Pancreas (tissue), 10 donors: Measurements from ENCODE around the gene SCLY. TPM values are rescaled to one million over a fixed set of nuclear protein-coding genes. Genes with fewer than 3 reads are reported as not detected.

Experiments used
- ATAC-seq, 4 donors: fragments of 200-7000 bp; cut with Tn5 transposase; one replicate each; pipeline versions ENCODE4 v1.8.0 to v1.9.1; 2020; ENCODE audit warnings: mild to moderate bottlenecking in 4 of 4, moderate library complexity in 4 of 4
- DNase-seq, 6 donors: peaks; one replicate each; pipeline ENCODE4 v3.0.0-alpha.2; 2020
- FAIRE-seq: peaks from 2 replicates; lab custom pipeline; 2012; peaks lifted over from hg19 to GRCh38; lab: Jason Lieb, UNC
- H3K27ac ChIP-seq, 4 donors: fragments of 200-600 bp; sonication (generic); 1 replicate in 3 of 4; 2 replicates in 1 of 4; pipeline versions ENCODE4 v1.5.0 to v1.8.0; 2020
- H3K27me3 ChIP-seq, 4 donors: fragments of 200-600 bp; one replicate each; pipeline ENCODE4 v1.8.0; 2021
- H3K36me3 ChIP-seq, 3 donors: fragments of 200-600 bp; sonication (generic) in 1 of 3; one replicate each; pipeline versions ENCODE4 v1.5.0 to v1.8.0; 2020 to 2021
- H3K4me1 ChIP-seq, 3 donors: fragments of 200-600 bp; one replicate each; pipeline ENCODE4 v1.8.0; 2021
- H3K4me3 ChIP-seq, 4 donors: fragments of 200-600 bp; sonication (generic) in 2 of 4; one replicate each; pipeline versions ENCODE4 v1.5.0 to v1.8.0; 2020 to 2021
- H3K9me3 ChIP-seq, 4 donors: fragments of 200-600 bp; one replicate each; pipeline ENCODE4 v1.8.0; 2021
- WGBS, 2 donors: extraction: QIAGEN DNeasy Blood & Tissue Kit; methylation state at CpG; one replicate each; pipeline ENCODE4 v1.1.7; 2013; 5-methylcytosine and 5-hydroxymethylcytosine counted together
- intact Hi-C, 3 donors: fragments of 100-400 bp; cut with DNase I; formaldehyde crosslinking; loops; one replicate each; pipeline versions ENCODE4 v1.11.1 to v1.14.2; 2022
- polyA plus RNA-seq, 2 donors: library from polyadenylated mRNA; stranded (reverse); fragments of 200-250 nt; gene quantifications; one replicate each; pipeline ENCODE4 v1.2.3, GENCODE V29; 2013
- total RNA-seq, 6 donors: library from RNA; stranded (reverse); fragmentation: NEBNext Ultra II Directional in 4 of 6; extraction: Animal tissue kit (Norgen Biotek cat#: 25700) in 4 of 6; gene quantifications; one replicate each; pipeline versions ENCODE4 v1.2.1 to v1.2.4, GENCODE V29; 2021 to 2023
- TF ChIP-seq, protein P1 (sequence below), 4 donors: fragments of 200-600 bp; sonication (generic) in 3 of 4; IDR thresholded peaks; one replicate each; pipeline versions ENCODE4 v1.5.0 to v1.8.0; 2021; ENCODE audit warnings: antibody characterized with exemption in 4 of 4
- donor health status: healthy with polysubstance abuse.
- donor health status: DM: no; HTN: no; CAD: no; lungs with moderate emphysema.
- donor health status: DM: no; HTN: no; CAD: no.
- donor health status: control.
- donor health status: control.
- donor health status: Bipolar disorder and iron deficiency.
- donor health status: DM: yes; HTN: yes; CAD: no.
- donor health status: DM: no; HTN: no; CAD: no.
- donor health status: DM: no; HTN: no; CAD: no.
- donor health status: DM: yes; HTN: yes; CAD: no.

The SCLY gene
- total and polyA plus RNA-seq, 8 donors: 13.8 to 33.5 (median 22.3) TPM

DNA sequence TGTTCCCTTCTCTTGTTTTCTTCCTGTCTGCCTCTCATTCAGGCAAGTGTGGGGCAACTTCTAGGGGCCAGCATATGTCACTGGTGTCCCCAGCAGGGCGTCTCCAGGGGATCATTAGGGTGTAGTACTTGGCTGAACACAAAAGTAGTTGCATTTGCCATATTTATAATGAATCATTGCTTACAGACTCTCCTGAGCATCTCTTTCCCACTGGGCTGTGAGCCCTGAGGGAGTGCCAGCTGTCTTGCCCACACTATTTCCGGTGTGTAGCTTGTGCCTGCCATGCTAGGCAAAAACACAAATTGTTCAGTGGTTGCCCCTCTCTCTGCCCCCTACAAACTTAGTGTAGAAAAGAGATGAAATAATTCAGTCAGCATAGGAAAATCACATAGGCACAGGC, 40.8 kb upstream of the SCLY start:
- no peak for ATAC-seq
- no peak overlapping the region for H3K27ac ChIP-seq
- FAIRE-seq: no peak

DNA sequence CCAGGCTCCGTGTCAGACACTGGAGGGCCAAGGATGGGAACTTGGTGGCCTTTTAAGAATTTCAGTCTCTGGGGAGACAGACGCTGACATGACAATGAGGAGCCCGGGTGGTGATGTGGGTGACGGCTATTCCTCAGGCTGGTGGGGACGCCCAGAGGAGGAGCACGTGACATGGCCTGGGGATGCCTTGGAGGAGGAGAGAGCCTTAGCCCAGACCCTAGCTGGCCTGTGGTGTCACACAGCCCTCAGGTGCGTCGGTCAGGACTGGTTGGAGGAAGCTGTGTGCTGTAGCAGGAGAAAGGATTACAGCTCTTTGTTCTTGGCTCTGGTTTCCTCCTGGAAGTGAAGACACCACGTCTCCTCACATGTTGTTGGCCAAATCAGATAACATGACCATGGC, 40.0 kb upstream of the SCLY start:
- Histone ChIP-seq H3K27ac (no peak overlapping the region), H3K27me3 (no peaks in the 10 kb centered on the region), H3K4me3 (no peak overlapping the region), H3K4me1 (no peaks in the 10 kb centered on the region), H3K9me3 (no peaks in the 10 kb centered on the region), H3K36me3 (peaks cover 0 to 15% (median 0%) of the 10 kb centered on the region in 3 donors)
- intact Hi-C loops: no loop called here
- FAIRE-seq (no peak), ATAC-seq (no peak), DNase-seq (no peak)
- TF ChIP-seq, protein P1, sequence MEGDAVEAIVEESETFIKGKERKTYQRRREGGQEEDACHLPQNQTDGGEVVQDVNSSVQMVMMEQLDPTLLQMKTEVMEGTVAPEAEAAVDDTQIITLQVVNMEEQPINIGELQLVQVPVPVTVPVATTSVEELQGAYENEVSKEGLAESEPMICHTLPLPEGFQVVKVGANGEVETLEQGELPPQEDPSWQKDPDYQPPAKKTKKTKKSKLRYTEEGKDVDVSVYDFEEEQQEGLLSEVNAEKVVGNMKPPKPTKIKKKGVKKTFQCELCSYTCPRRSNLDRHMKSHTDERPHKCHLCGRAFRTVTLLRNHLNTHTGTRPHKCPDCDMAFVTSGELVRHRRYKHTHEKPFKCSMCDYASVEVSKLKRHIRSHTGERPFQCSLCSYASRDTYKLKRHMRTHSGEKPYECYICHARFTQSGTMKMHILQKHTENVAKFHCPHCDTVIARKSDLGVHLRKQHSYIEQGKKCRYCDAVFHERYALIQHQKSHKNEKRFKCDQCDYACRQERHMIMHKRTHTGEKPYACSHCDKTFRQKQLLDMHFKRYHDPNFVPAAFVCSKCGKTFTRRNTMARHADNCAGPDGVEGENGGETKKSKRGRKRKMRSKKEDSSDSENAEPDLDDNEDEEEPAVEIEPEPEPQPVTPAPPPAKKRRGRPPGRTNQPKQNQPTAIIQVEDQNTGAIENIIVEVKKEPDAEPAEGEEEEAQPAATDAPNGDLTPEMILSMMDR (IDR thresholded peaks at IDR 0.05): no peak
- 88 to 93% methylated on average over 9 of the region's 9 CpGs for WGBS, 2 donors

More for the DNA sequence above, 40.8 kb upstream of the SCLY start:
- no peaks in the 10 kb centered on the region for H3K27me3 ChIP-seq
- no peak for DNase-seq
- TF ChIP-seq, protein P1 (IDR thresholded peaks at IDR 0.05): no peak
- H3K9me3 ChIP-seq: no peaks in the 10 kb centered on the region
- H3K4me3 ChIP-seq: no peak overlapping the region
- no peaks in the 10 kb centered on the region for H3K4me1 ChIP-seq
- 96 to 97% methylated on average over 2 of the region's 2 CpGs for WGBS, 2 donors
- intact Hi-C loops: no loop called here
- H3K36me3 ChIP-seq: peaks cover 0 to 15% (median 0%) of the 10 kb centered on the region in 3 donors

DNA sequence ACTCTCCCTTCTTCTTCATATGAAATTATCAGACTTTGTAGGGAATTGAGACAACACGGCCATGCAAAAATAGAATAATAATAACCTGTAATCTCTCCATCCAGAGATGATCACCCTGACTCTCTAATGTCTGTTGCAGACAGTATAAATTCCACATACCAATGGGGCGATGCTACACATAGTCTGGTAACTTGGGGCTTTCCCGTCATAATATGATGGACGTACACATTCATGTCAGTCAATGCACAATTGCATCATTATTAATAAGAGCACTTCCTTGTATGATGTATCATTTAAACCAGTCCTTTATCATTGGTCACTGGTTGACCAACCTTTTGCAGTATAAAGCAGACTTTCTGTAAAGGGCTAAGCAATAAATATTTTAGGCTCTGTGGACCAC, 39.5 kb upstream of the SCLY start:
- DNase-seq (no peak), FAIRE-seq (no peak), ATAC-seq (peak in 1 of 4 donors; percentile 20)
- no peaks in the 10 kb centered on the region for H3K4me1 ChIP-seq
- no peak overlapping the region for H3K27ac ChIP-seq
- H3K9me3 ChIP-seq: no peaks in the 10 kb centered on the region
- no peaks in the 10 kb centered on the region for H3K27me3 ChIP-seq
- no peak overlapping the region for H3K4me3 ChIP-seq
- TF ChIP-seq, protein P1 (IDR thresholded peaks at IDR 0.05): no peak
- intact Hi-C loops: no loop called here
- WGBS, 2 donors: 89 to 91% methylated on average over 4 of the region's 4 CpGs
- H3K36me3 ChIP-seq: peaks cover 0 to 15% (median 0%) of the 10 kb centered on the region in 3 donors

DNA sequence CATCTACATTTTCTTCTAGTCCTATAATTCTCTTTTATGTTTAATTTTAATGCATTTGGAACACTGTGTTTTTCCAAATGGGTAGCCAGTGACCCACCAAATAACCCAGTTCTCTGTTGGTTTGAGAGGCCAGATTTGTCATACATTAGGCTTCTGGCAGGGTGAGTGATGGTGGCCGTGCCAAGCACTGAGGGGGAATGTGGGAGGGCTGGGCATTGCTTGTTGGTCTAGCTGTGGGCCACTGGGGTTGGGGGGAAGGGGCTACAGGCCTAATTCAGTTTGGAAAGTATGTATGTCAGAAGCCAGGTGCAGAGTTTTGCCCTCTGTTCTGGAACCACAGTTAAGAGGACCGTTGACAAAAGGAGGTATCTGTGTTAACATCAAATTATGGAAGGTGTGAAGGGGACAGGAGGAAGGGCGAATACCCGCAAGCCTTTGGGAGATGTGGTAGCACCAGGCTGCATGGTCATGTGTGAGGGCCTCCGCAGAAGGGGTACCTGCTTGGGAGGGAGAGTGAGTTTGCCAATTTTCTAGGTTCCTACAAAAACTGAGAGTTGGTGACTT, 38.1 kb upstream of the SCLY start:
- ATAC-seq (no peak), DNase-seq (no peak), FAIRE-seq (no peak)
- Histone ChIP-seq H3K27me3 (no peaks in the 10 kb centered on the region), H3K4me1 (no peaks in the 10 kb centered on the region), H3K36me3 (peaks cover 0 to 13% (median 0%) of the 10 kb centered on the region in 3 donors), H3K4me3 (no peak overlapping the region), H3K9me3 (no peaks in the 10 kb centered on the region), H3K27ac (no peak overlapping the region)
- TF ChIP-seq, protein P1 (IDR thresholded peaks at IDR 0.05): no peak
- 90 to 91% methylated on average over 5 of the region's 5 CpGs for WGBS, 2 donors
- intact Hi-C loops: no loop called here

DNA sequence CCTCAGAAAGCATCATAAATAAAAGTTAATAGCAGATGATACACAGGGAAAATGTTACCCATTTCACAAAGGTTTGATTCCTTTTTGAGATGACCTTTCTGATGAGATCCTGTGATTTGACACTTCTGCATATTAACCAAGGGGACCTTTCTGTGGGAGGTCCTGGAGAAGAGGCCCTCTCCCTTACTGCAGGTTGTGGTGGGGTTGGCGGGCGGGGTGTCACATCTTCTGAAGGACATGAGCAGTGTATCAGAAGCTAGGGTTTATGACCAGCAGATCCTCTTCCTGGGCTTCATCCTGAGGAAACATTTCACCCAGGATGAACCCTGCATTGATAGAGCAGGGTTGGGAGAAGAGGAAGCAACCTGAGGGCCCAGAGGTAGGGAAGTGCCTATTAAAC, 37.2 kb upstream of the SCLY start:
- TF ChIP-seq, protein P1 (IDR thresholded peaks at IDR 0.05): no peak
- no peaks in the 10 kb centered on the region for H3K27me3 ChIP-seq
- peaks cover 0 to 6% (median 0%) of the 10 kb centered on the region in 3 donors for H3K36me3 ChIP-seq
- intact Hi-C loops: no loop called here
- no peak for ATAC-seq
- 91 to 98% methylated on average over 2 of the region's 2 CpGs for WGBS, 2 donors
- DNase-seq: no peak
- H3K9me3 ChIP-seq: no peaks in the 10 kb centered on the region
- H3K27ac ChIP-seq: no peak overlapping the region
- no peaks in the 10 kb centered on the region for H3K4me1 ChIP-seq
- H3K4me3 ChIP-seq: no peak overlapping the region
- no peak for FAIRE-seq
